MM.1S (cell line): Measurements from ENCODE around the gene CFAP54.

Source experiments
- CTCF ChIP-seq: fragments of 300-600 bp; sonication (generic); IDR thresholded peaks from 2 replicates; pipeline ENCODE4 v1.5.1; 2016; ENCODE audit warnings: antibody characterized with exemption, low read length, mixed read lengths
- EZH2 ChIP-seq: fragments of 300-600 bp; sonication (generic); optimal IDR thresholded peaks from 2 replicates; pipeline ENCODE3; 2017; ENCODE audit warnings: low read depth, mild to moderate bottlenecking, antibody characterized with exemption, low read length, mixed read lengths

- TF ChIP-seq CTCF (no peak), EZH2 (no peak)
Measured at GRCh38 chr12:96513166-96513565, 23.8 kb downstream of the CFAP54 start.
